CD14-positive monocyte (primary cell): ENCODE results near the gene OLFM2. TPM values are rescaled to one million over a fixed set of nuclear protein-coding genes. Genes with fewer than 3 reads are reported as not detected.
"Not testable (repeated sequence)": the region's sequence is repeated elsewhere in the genome, so short reads cannot be mapped to it uniquely, and the experiment has no call there.

Experiments
- DNase-seq, 3 donors: peaks; one replicate each; pipeline ENCODE4 v3.0.0-alpha.2; 2011 to 2022
- H2AFZ ChIP-seq: 2 replicates; pipeline ENCODE4 v1.6.0; 2012; ENCODE audit warnings: mild to moderate bottlenecking, low read depth, low read length, inconsistent platforms; ENCODE audit not compliant: insufficient read depth, poor library complexity, severe bottlenecking
- H3K27ac ChIP-seq, 2 donors: 1 replicate in 1 of 2; 2 replicates in 1 of 2; pipeline ENCODE4 v1.5.1; 2012 to 2013; ENCODE audit warnings: low read length in 2 of 2, control low read depth in 1 of 2, inconsistent platforms in 1 of 2, low read depth in 1 of 2, mild to moderate bottlenecking in 1 of 2
- H3K27me3 ChIP-seq, 2 donors: one replicate each; pipeline versions ENCODE4 v1.6.0 to v1.6.1; 2011 to 2013; ENCODE audit warnings: low read length in 2 of 2; ENCODE audit not compliant: control insufficient read depth in 2 of 2, insufficient read depth in 2 of 2
- H3K36me3 ChIP-seq, 2 donors: replicated peaks in 1 of 2; 1 replicate in 1 of 2; 2 replicates in 1 of 2; pipeline versions ENCODE4 v1.5.1 to v1.6.1; 2012 to 2013; ENCODE audit warnings: low read length in 2 of 2, control low read depth in 1 of 2, inconsistent platforms in 1 of 2, mild to moderate bottlenecking in 1 of 2; ENCODE audit not compliant: insufficient read depth in 2 of 2, control insufficient read depth in 1 of 2
- H3K4me1 ChIP-seq, 2 donors: 1 replicate in 1 of 2; 2 replicates in 1 of 2; pipeline versions ENCODE4 v1.5.1 to v1.6.1; 2012 to 2013; ENCODE audit warnings: low read length in 2 of 2, control low read depth in 1 of 2, inconsistent platforms in 1 of 2, mild to moderate bottlenecking in 1 of 2, moderate library complexity in 1 of 2; ENCODE audit not compliant: insufficient read depth in 2 of 2, control insufficient read depth in 1 of 2
- H3K4me2 ChIP-seq: replicated peaks from 2 replicates; pipeline ENCODE3; 2012; ENCODE audit warnings: low read length, moderate library complexity, mild to moderate bottlenecking; ENCODE audit not compliant: poor library complexity, severe bottlenecking; ENCODE audit errors: extremely low read depth
- H3K4me3 ChIP-seq, 3 experiments: fragments of 200-600 bp in 1 of 3; sonication (generic) in 1 of 3; replicated peaks in 1 of 3; 1 replicate in 2 of 3; 2 replicates in 1 of 3; pipeline ENCODE4 v1.5.1; 2011 to 2013; ENCODE audit warnings: low read length in 3 of 3, mild to moderate bottlenecking in 3 of 3, control low read depth in 2 of 3, low read depth in 2 of 3, inconsistent platforms in 1 of 3, moderate library complexity in 1 of 3
- H3K79me2 ChIP-seq: 2 replicates; pipeline ENCODE4 v1.6.0; 2012; ENCODE audit warnings: mild to moderate bottlenecking, control low read depth, inconsistent platforms, low read length, moderate library complexity; ENCODE audit not compliant: insufficient read depth
- H3K9ac ChIP-seq: 2 replicates; pipeline ENCODE4 v1.6.0; 2017; ENCODE audit warnings: low read length, mild to moderate bottlenecking; ENCODE audit not compliant: insufficient read depth, poor library complexity, severe bottlenecking
- H3K9me3 ChIP-seq, 2 donors: replicated peaks in 1 of 2; 1 replicate in 1 of 2; 2 replicates in 1 of 2; pipeline versions ENCODE4 v1.5.1 to v1.6.1; 2012 to 2013; ENCODE audit warnings: low read length in 2 of 2, control low read depth in 1 of 2; ENCODE audit not compliant: control insufficient read depth in 1 of 2, insufficient read depth in 1 of 2
- H4K20me1 ChIP-seq: 2 replicates; pipeline ENCODE4 v1.6.0; 2012; ENCODE audit warnings: mild to moderate bottlenecking, low read length, control low read depth, moderate library complexity; ENCODE audit not compliant: insufficient read depth
- H3K27ac Mint-ChIP-seq, 7 donors: one replicate each; pipeline ENCODE4 v1.8.0; 2020; ENCODE audit warnings: mild to moderate bottlenecking in 7 of 7, mixed read lengths in 7 of 7, moderate library complexity in 6 of 7, inconsistent platforms in 2 of 7
- H3K27me3 Mint-ChIP-seq, 3 donors: one replicate each; pipeline ENCODE4 v1.8.0; 2021 to 2022; ENCODE audit warnings: low read depth in 3 of 3, mild to moderate bottlenecking in 3 of 3, mixed read lengths in 3 of 3, moderate library complexity in 3 of 3, inconsistent platforms in 1 of 3
- H3K36me3 Mint-ChIP-seq, 2 donors: one replicate each; pipeline ENCODE4 v1.8.0; 2020; ENCODE audit warnings: mixed read lengths in 2 of 2, inconsistent platforms in 1 of 2, mild to moderate bottlenecking in 1 of 2
- H3K4me1 Mint-ChIP-seq: one replicate; pipeline ENCODE4 v1.8.0; 2020; ENCODE audit warnings: mild to moderate bottlenecking, mixed read lengths
- H3K4me3 Mint-ChIP-seq, 2 donors: one replicate each; pipeline ENCODE4 v1.8.0; 2020; ENCODE audit warnings: mild to moderate bottlenecking in 2 of 2, mixed read lengths in 2 of 2, moderate library complexity in 1 of 2
- H3K9me3 Mint-ChIP-seq, 7 donors: one replicate each; pipeline ENCODE4 v1.8.0; 2020 to 2022; ENCODE audit warnings: mixed read lengths in 7 of 7, mild to moderate bottlenecking in 6 of 7, moderate library complexity in 6 of 7, inconsistent platforms in 2 of 7
- WGBS: methylation state at CpG from one replicate; pipeline ENCODE4 v1.1.5; 2013; ENCODE audit warnings: missing lambda C conversion rate; ENCODE audit not compliant: insufficient coverage; 5-methylcytosine and 5-hydroxymethylcytosine counted together
- intact Hi-C, 2 donors: fragments of 100-400 bp; cut with micrococcal nuclease; formaldehyde crosslinking; loops; one replicate each; pipeline versions ENCODE4 v1.15.0 to v1.15.1; 2023
- polyA plus RNA-seq, 3 donors: library from polyadenylated mRNA; depleted of rRNA in 1 of 3; unstranded in 2 of 3; stranded (reverse) in 1 of 3; fragments of 300-500 nt in 2 of 3; fragments of >200 nt in 1 of 3; fragmentation: Illumina TruSeq in 2 of 3; gene quantifications; 1 replicate in 2 of 3; 2 replicates in 1 of 3; pipeline ENCODE4 v1.2.3, GENCODE V29; 2012 to 2021
- TF ChIP-seq, protein P1 (sequence below): fragments of 200-600 bp; IDR thresholded peaks from one replicate; pipeline ENCODE4 v1.8.0; 2022; ENCODE audit warnings: antibody characterized with exemption, mild to moderate bottlenecking

The OLFM2 gene
- polyA plus RNA-seq, 3 donors, result not detected

DNA sequence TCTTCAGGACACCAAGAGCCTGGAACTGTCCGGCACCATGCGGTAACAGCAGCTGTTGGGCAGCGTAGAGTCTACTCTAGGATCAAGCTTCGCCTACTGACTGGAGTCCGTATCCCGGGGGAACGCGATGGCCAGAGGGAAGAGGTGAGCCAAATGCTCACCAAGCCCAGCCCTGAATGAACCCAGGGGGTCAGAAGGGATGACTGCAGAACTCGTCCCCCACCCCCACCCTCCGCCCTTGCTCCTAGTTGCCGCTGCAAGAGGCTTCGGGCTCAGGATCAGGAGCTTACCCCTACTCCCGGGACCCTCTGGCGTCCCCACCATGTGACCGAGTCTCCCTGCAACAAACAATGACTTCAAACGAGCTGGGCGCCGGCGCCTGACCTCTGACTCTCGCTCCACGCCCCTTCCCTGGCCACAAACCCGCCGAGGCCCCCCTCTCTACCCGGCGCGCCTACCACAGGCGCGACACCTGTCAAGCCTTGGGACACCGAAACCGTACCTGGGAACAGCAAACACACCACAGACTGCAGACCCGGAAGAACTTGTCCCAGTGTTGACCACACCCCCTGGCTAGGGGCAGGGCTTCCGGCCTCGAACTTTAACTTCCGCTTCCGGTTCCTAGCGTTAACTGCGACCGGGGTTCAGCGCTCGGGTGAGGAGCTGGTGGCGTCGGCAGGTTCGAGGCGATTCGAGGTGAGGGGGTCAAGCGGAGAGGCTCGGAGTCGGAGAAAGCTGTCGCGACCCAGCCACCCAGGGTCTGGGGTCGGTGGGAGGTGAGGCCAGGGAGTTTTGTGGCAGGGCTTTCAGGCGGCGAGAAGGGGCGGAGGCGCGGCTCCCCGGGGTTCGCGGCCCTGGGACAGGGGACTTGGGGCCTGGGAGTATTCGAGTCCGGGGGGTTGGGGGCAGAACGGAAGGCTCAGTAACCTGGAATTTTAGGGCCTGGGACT lies 108.8 kb downstream of the OLFM2 start, which contains the start of gene UBL5:
Gene UBL5, plus strand, starts transcription at position 630 of the 950 bp plus-strand sequence. CDS start 420 bp downstream, outside the sequence.
- H3K27me3 ChIP-seq, result no peaks in the 10 kb centered on the region
- intact Hi-C loops, result no loop called here
- H3K27ac ChIP-seq, result peak within 1 kb of the TSS; percentile 49 to 94
- H3K9ac ChIP-seq, result peak within 1 kb of the TSS; percentile 88
- H3K9me3 Mint-ChIP-seq, result peaks cover 0 to 2% (median 0%) of the 10 kb centered on the region in 7 donors
- H3K27me3 Mint-ChIP-seq, result no peaks in the 10 kb centered on the region
- H4K20me1 ChIP-seq, result peaks cover 6% of the 10 kb centered on the region
- TF ChIP-seq, protein P1, sequence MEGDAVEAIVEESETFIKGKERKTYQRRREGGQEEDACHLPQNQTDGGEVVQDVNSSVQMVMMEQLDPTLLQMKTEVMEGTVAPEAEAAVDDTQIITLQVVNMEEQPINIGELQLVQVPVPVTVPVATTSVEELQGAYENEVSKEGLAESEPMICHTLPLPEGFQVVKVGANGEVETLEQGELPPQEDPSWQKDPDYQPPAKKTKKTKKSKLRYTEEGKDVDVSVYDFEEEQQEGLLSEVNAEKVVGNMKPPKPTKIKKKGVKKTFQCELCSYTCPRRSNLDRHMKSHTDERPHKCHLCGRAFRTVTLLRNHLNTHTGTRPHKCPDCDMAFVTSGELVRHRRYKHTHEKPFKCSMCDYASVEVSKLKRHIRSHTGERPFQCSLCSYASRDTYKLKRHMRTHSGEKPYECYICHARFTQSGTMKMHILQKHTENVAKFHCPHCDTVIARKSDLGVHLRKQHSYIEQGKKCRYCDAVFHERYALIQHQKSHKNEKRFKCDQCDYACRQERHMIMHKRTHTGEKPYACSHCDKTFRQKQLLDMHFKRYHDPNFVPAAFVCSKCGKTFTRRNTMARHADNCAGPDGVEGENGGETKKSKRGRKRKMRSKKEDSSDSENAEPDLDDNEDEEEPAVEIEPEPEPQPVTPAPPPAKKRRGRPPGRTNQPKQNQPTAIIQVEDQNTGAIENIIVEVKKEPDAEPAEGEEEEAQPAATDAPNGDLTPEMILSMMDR, result no peak
- peak within 1 kb of the TSS; percentile 100 for H3K4me3 Mint-ChIP-seq
- under 1% methylated on average over 59 of the region's 62 CpGs for WGBS
- peaks cover 18% of the 10 kb centered on the region for H3K4me1 Mint-ChIP-seq
- H2AFZ ChIP-seq, result peak within 1 kb of the TSS; percentile 96
- peak within 1 kb of the TSS; percentile 91 to 100 (median 98) for H3K27ac Mint-ChIP-seq
- H3K79me2 ChIP-seq, result peaks cover 52% of the 10 kb centered on the region
- H3K4me2 ChIP-seq, result peak within 1 kb of the TSS; percentile 93
- H3K36me3 ChIP-seq, result peaks cover 9 to 16% of the 10 kb centered on the region in 2 donors
- DNase-seq, result peak; percentile 84 to 91 (median 86)
- peak within 1 kb of the TSS; percentile 61 to 97 (median 77) for H3K4me3 ChIP-seq
- H3K36me3 Mint-ChIP-seq, result peaks cover 25 to 28% of the 10 kb centered on the region in 2 donors
- peaks cover 18 to 21% of the 10 kb centered on the region in 2 donors for H3K4me1 ChIP-seq
- no peaks in the 10 kb centered on the region for H3K9me3 ChIP-seq

DNA sequence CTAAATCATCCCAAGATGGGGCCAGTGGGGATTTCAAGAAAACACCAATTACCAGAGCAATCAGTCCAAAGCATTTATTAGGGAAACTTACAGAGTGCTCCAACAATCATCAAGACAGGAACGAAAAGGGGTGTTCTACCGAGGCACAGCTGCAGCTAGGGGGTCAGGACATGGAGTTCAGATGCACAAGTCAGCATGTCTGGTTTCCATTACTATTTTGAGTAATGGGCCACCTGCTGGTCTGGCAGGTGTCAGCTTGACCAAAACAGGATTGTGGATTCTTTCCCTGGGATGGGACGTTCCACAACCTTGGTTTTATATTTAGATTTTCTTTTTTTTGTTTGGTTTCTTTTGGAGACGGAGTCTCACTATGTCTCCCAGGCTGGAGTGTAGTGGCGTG lies 112.5 kb downstream of the OLFM2 start:
- Mint-ChIP-seq H3K27ac (no peak overlapping the region), H3K4me3 (no peak overlapping the region), H3K36me3 (peaks cover 14 to 15% of the 10 kb centered on the region in 2 donors), H3K4me1 (peaks cover 22% of the 10 kb centered on the region), H3K9me3 (peaks cover 0 to 2% (median 0%) of the 10 kb centered on the region in 7 donors), H3K27me3 (no peaks in the 10 kb centered on the region)
- TF ChIP-seq, protein P1, result no peak
- H3K36me3 ChIP-seq, result no peaks in the 10 kb centered on the region
- H3K79me2 ChIP-seq, result peaks cover 36% of the 10 kb centered on the region
- H3K9ac ChIP-seq, result no peak overlapping the region
- no peak overlapping the region for H3K27ac ChIP-seq
- H4K20me1 ChIP-seq, result peaks cover 6% of the 10 kb centered on the region
- H3K27me3 ChIP-seq, result no peaks in the 10 kb centered on the region
- no peak for DNase-seq
- intact Hi-C loops, result no loop called here
- 95% methylated on average over 2 of the region's 5 CpGs for WGBS
- no peaks in the 10 kb centered on the region for H3K9me3 ChIP-seq
- no peak overlapping the region for H3K4me3 ChIP-seq
- peaks cover 23 to 28% of the 10 kb centered on the region in 2 donors for H3K4me1 ChIP-seq
- no peak overlapping the region for H2AFZ ChIP-seq
- H3K4me2 ChIP-seq, result no peak overlapping the region

GRCh38 chr19:9820034-9820433 lies 116.3 kb downstream of the OLFM2 start:
- peak overlapping the region; percentile 55 to 99 for H3K27ac ChIP-seq
- H4K20me1 ChIP-seq, H3K27me3 ChIP-seq, DNase-seq, intact Hi-C loops, H3K9ac ChIP-seq, H3K27me3 Mint-ChIP-seq, H3K4me3 Mint-ChIP-seq: not testable (repeated sequence)
- H3K36me3 ChIP-seq, result peaks cover 5 to 16% of the 10 kb centered on the region in 2 donors
- peaks cover 38% of the 10 kb centered on the region for H3K79me2 ChIP-seq
- H3K36me3 Mint-ChIP-seq, result peaks cover 22 to 30% of the 10 kb centered on the region in 2 donors
- H3K4me3 ChIP-seq, result peak overlapping the region in 1 of 3 experiments; percentile 50
- H3K4me1 ChIP-seq, result peaks cover 15 to 22% of the 10 kb centered on the region in 2 donors
- peak overlapping the region; percentile 93 to 98 (median 96) for H3K27ac Mint-ChIP-seq
- WGBS, result 100% methylated on average over 3 of the region's 8 CpGs
- peak overlapping the region; percentile 43 for H3K4me2 ChIP-seq
- H3K9me3 ChIP-seq, result peaks cover 0 to 11% of the 10 kb centered on the region in 2 donors
- H3K9me3 Mint-ChIP-seq, result peaks cover 6 to 19% (median 12%) of the 10 kb centered on the region in 7 donors
- peak overlapping the region; percentile 49 for H2AFZ ChIP-seq
- H3K4me1 Mint-ChIP-seq, result peaks cover 20% of the 10 kb centered on the region
